DMS 273 (cell line): ENCODE data around the gene OR4A5.
"Not testable (repeated sequence)": the region's sequence is repeated elsewhere in the genome, so short reads cannot be mapped to it uniquely, and the experiment has no call there.

ENCODE experiments used
- DNase-seq: peaks from one replicate; lab custom pipeline; 2025; ENCODE audit not compliant: unreplicated experiment; lab: John Stamatoyannopoulos, UW

OR4A5 gene, protein sequence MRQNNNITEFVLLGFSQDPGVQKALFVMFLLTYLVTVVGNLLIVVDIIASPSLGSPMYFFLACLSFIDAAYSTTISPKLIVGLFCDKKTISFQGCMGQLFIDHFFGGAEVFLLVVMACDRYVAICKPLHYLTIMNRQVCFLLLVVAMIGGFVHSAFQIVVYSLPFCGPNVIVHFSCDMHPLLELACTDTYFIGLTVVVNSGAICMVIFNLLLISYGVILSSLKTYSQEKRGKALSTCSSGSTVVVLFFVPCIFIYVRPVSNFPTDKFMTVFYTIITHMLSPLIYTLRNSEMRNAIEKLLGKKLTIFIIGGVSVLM

DNA sequence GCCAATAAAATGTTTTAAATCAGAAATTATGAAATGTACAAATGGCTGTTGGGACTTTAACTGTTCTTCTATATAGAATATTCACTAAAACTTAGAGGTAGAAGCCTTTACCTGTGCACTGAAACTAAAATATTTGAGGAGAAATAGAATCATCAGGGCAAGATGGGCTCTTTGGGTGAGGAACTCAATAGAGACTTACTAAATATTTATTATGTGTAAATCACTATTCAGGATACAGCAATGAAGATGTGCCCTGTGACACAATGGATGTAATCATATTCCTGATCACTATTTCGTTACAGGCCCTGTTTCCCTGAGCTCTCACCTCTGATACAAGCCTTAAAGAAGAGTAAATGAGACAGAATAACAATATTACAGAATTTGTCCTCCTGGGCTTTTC, at the start of gene OR4A5:
Gene OR4A5 (plus strand): TSS at position 301 of the 400 bp plus-strand sequence. CDS start 53 bp downstream, at position 354.
- DNase-seq: not testable (repeated sequence)

DNA sequence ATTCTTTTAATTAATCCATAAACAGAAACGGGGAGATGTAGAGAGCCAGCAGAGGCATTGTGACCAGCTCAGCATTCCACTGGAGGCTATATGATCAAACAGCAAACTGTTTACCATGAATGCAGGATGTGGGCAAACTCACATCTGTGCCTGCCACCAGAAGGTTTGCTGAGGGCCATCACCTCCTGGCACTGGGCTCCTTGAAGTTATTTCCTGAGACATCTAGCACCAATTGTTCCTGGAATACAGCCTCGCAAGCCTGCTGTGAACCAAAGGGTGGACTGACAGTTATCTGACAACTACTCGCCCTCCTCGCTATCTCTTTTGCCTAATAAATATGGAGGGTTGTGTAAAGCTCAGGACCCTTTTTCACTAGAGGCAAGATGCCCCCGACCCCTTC, 13.5 kb downstream of the OR4A5 start:
- not testable (repeated sequence) for DNase-seq
